Measurements from ENCODE around the gene PPL. TPM values are rescaled to one million over a fixed set of nuclear protein-coding genes. Genes with fewer than 3 reads are reported as not detected.

PPL gene
- total and polyA plus RNA-seq, 4 donors, result 19.9 to 89.0 (median 52.8) TPM

DNA sequence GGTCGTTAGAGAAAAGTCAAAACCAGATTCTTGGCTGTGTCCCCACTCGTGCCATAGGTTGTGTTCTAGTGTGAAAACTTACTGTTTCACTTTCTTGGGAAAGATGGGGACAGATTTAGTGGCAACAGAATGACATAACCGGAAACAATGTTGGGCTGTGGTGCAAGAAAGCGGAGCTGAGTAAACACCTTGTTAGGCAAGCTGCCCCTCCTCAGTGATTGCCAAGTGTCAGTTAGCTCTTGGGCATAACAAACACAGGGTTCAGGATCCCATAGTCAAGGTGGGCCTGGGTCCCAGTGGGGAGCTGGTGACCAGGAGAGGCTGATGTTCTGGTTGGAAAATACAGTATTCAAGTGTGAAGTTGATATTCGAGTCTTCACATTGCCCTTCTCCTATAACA, 74.3 kb downstream of the PPL start:
- no peak for DNase-seq

DNA sequence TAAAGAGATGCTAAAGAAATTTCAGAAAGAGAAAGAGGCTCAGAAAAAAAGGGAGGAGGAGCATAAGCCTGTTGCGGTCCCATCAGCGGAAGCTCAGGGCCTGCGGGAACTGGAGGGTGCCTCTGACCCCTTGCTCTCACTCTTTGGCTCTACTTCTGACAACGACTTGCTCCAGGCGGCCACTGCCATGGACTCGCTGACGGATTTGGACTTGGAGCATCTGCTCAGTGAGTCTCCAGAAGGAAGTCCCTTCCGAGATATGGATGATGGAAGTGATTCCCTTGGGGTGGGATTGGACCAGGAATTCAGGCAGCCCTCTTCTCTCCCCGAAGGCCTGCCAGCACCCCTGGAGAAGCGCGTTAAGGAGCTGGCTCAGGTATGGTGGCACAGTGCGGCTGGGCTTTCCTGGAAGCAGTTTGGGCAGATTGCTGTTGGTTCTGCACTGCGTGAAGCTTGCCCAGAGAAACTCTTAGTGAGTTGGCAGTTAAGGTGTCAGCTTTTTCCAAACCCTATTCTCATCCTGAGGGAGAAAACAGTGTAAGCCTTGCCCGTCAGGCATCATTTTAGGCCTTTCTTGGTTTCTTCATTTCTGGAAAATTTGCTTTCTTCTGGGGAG, 76.1 kb downstream of the PPL start:
- TF ChIP-seq, protein P1, sequence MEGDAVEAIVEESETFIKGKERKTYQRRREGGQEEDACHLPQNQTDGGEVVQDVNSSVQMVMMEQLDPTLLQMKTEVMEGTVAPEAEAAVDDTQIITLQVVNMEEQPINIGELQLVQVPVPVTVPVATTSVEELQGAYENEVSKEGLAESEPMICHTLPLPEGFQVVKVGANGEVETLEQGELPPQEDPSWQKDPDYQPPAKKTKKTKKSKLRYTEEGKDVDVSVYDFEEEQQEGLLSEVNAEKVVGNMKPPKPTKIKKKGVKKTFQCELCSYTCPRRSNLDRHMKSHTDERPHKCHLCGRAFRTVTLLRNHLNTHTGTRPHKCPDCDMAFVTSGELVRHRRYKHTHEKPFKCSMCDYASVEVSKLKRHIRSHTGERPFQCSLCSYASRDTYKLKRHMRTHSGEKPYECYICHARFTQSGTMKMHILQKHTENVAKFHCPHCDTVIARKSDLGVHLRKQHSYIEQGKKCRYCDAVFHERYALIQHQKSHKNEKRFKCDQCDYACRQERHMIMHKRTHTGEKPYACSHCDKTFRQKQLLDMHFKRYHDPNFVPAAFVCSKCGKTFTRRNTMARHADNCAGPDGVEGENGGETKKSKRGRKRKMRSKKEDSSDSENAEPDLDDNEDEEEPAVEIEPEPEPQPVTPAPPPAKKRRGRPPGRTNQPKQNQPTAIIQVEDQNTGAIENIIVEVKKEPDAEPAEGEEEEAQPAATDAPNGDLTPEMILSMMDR (IDR thresholded peaks at IDR 0.05; ENCODE audit: control extremely low read depth, extremely low read depth), result no peak
- H3K27me3 ChIP-seq (ENCODE audit: control insufficient read depth in 3 of 3, insufficient read depth in 3 of 3, low read length in 2 of 3), result no peaks in the 10 kb centered on the region
- no peak overlapping the region for H3K9ac ChIP-seq (ENCODE audit: insufficient read depth in 1 of 2, low read length in 2 of 2)
- H3K4me3 ChIP-seq, result no peak overlapping the region
- no peak overlapping the region for H3K27ac ChIP-seq (ENCODE audit: low read depth in 1 of 2, low read length in 1 of 2)
- H3K9me3 ChIP-seq (ENCODE audit: control insufficient read depth in 4 of 4, insufficient read depth in 3 of 4, low read length in 3 of 4), result no peaks in the 10 kb centered on the region
- DNase-seq, result no peak
- 94 to 95% methylated on average over 14 of the region's 14 CpGs for WGBS, 2 donors
- peaks cover 0 to 2% (median 0%) of the 10 kb centered on the region in 5 donors for H3K4me1 ChIP-seq (ENCODE audit: control insufficient read depth in 5 of 5, insufficient read depth in 5 of 5, low read length in 5 of 5)
- ATAC-seq (ENCODE audit: insufficient read depth, low FRiP score), result no peak
- peaks cover 30 to 54% (median 39%) of the 10 kb centered on the region in 4 donors for H3K36me3 ChIP-seq (ENCODE audit: control insufficient read depth in 4 of 4, insufficient read depth in 4 of 4, low read length in 4 of 4)

More for the DNA sequence above, 74.3 kb downstream of the PPL start:
- H3K9ac ChIP-seq (ENCODE audit: insufficient read depth in 1 of 2, low read length in 2 of 2), result no peak overlapping the region
- H3K36me3 ChIP-seq (ENCODE audit: control insufficient read depth in 4 of 4, insufficient read depth in 4 of 4, low read length in 4 of 4), result peaks cover 27 to 42% (median 33%) of the 10 kb centered on the region in 4 donors
- H3K4me3 ChIP-seq, result no peak overlapping the region
- H3K9me3 ChIP-seq (ENCODE audit: control insufficient read depth in 4 of 4, insufficient read depth in 3 of 4, low read length in 3 of 4), result no peaks in the 10 kb centered on the region
- H3K27ac ChIP-seq (ENCODE audit: low read depth in 1 of 2, low read length in 1 of 2), result no peak overlapping the region
- TF ChIP-seq, protein P1 (IDR thresholded peaks at IDR 0.05; ENCODE audit: control extremely low read depth, extremely low read depth), result no peak
- ATAC-seq (ENCODE audit: insufficient read depth, low FRiP score), result no peak
- WGBS, 2 donors, result 40 to 56% methylated on average over 5 of the region's 5 CpGs
- H3K27me3 ChIP-seq (ENCODE audit: control insufficient read depth in 3 of 3, insufficient read depth in 3 of 3, low read length in 2 of 3), result no peaks in the 10 kb centered on the region
- H3K4me1 ChIP-seq (ENCODE audit: control insufficient read depth in 5 of 5, insufficient read depth in 5 of 5, low read length in 5 of 5), result peaks cover 0 to 6% (median 0%) of the 10 kb centered on the region in 5 donors

DNA sequence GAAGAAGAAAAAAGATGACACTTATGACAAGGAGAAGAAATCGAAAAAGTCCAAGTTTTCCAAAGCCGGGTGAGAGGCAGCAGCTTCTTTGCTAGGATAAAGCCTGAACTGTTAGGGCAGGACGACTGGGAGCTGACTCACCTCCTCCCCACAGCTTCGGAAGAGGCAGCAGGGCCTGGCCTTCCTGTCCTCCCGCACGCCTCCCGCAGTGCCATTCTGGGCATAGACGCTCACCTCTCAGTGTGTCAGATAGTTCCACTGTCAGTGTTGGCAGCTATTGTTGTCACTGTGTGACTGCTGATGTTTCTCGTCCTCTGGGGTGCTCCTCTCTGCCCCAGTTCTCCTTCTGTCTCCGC, 77.1 kb downstream of the PPL start:
- no peak for ATAC-seq (ENCODE audit: insufficient read depth, low FRiP score)
- WGBS, 2 donors, result 90 to 93% methylated on average over 10 of the region's 10 CpGs
- no peak overlapping the region for H3K27ac ChIP-seq (ENCODE audit: low read depth in 1 of 2, low read length in 1 of 2)

More for the DNA sequence above, 77.1 kb downstream of the PPL start:
- H3K36me3 ChIP-seq (ENCODE audit: control insufficient read depth in 4 of 4, insufficient read depth in 4 of 4, low read length in 4 of 4), result peaks cover 34 to 62% (median 43%) of the 10 kb centered on the region in 4 donors
- no peak overlapping the region for H3K9ac ChIP-seq (ENCODE audit: insufficient read depth in 1 of 2, low read length in 2 of 2)
- no peak overlapping the region for H3K4me3 ChIP-seq
- peaks cover 0 to 2% (median 0%) of the 10 kb centered on the region in 5 donors for H3K4me1 ChIP-seq (ENCODE audit: control insufficient read depth in 5 of 5, insufficient read depth in 5 of 5, low read length in 5 of 5)
- no peaks in the 10 kb centered on the region for H3K27me3 ChIP-seq (ENCODE audit: control insufficient read depth in 3 of 3, insufficient read depth in 3 of 3, low read length in 2 of 3)
- H3K9me3 ChIP-seq (ENCODE audit: control insufficient read depth in 4 of 4, insufficient read depth in 3 of 4, low read length in 3 of 4), result no peaks in the 10 kb centered on the region
- TF ChIP-seq, protein P1 (IDR thresholded peaks at IDR 0.05; ENCODE audit: control extremely low read depth, extremely low read depth), result no peak
- no peak for DNase-seq
